ENCODE measurements around the gene MLYCD.

The MLYCD gene

DNA sequence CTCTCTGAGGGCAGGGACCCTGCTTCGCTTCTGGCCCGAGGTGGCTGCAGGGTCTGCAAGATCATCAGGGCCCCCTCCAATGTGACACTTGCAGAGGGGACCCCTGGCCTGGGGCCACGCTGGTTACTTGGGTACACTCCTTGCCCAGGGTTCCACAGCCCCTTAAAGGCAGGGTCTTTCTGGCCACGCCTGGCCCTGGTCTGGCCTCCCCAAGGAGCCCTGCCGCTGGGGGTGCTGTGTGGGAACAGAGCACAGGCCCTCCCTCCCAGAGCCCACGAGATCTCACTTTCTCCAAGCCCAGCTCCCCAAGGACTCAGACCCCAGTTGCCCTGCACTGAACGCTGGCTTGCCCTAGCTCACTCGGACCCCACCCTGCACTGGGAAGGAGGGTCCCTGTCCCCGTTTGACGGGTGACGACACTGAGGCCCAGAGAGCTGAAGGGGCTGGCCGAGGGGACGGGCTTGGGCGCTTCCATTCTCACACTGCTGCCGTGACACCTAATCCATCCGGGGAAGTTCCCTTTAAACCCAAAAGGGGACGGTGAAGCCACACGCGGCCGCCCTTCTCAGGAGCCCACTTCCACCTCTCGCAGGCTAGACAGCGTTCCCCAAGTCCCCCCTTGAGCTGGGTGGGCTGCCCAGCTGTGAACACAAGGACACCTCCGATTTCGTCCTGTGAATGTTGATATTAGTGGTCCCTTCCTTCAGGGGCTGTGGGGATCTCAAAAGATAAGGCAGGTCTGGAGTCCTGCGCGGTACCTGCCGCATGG is 27.2 kb downstream of the MLYCD start:
- no peak for DNase-seq (ENCODE audit: low spot score)

DNA sequence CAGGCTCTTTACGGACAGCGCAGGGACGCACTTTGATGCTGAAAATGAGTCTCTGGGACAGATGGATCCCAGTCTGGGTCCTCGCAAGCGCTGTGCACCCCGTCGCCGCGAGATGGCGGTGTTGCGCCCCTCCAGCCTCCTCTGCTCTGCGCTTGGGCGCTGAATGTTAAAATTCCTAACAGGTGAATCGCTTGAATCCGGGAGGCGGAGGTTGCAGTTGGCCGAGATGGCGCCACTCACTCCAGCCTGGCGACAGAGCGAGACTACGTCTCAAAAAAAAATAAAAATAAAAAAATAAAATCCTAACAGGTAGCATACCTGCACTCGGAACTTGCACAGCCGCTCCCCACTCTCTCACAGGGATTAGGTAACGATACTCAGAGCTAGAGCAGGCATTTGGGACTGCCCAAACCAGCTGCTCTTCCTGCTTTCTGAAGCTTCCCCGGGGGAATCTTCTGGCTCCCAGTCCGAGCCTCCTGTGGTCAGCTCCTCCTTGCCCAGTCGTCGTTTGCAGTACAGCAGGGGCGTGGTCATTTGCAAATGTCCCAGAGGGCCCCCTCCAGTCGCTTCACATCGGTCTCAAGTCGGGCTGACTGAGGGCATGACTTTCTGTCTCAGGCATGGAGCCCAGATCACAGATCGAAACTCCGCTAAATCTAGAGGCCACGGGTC is 27.9 kb downstream of the MLYCD start:
- DNase-seq (ENCODE audit: low spot score), result peak; percentile 84

DNA sequence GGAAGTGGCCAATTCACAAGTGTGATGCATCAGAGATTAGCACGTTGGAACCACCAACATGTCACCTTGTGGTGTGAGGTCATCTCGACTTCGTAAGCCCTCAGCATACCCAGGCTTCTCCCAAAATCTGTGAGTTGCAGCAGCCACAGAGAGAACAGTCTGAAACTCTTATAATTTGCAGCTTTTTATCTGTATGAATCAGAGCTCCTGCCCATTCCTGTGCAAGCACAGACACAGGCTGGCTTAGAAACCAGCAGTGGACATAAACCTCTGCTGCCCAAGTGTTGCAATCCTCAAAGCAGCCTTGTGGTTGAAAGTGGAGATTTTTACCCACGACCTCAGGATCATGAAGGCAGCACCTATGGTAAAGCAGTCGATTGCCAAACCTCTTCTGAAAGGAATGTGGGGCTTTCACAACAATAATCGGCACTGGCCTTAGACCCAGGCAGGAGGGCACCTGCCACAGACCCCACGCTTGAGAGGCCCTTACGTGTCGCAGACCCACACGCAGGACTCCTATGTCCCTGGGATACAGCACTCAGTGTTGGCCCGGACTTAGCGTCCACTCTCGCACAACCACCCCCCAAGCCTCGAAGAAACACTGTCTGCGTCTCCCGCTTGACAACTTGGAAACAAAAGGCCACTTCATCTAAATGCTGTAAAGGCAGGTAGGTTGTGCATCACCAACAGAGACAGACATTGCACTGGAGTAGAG is 29.6 kb downstream of the MLYCD start:
- no peak for DNase-seq (ENCODE audit: low spot score)

DNA sequence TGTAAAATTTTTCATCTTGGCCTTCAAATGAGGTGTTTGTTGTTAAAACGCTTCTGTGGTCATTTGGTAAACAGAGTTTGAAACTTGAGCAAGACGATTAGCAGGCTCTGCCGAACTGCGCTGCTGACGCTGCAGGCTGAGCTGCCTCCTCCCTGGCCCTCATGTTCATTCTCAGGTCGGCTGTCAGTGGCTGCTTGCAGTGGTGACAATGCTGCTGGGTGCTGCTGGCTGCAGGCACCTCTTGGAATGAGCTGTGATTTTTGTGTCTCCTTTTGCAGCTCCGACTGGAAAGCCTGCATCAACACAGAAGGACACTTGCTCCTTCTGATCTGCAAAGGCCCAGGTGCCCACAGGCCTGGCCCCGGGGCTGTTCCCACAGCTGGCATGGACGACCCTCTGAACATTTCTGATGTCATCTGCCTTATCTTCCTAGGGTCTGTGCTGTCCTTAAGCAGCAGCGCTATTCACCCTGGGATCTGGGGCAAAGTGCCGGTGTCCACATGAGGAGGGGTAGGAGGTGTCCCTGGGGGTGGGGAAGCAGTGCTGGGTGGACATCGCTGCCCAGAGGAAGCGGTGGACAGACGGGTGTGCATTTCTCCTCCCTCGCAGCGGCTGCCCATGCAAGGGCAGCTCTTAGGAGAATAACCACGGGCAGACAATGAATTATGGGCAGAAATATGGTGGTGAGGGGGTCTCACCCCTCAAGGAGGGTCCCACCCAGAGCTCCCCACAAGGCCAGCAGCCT is 31.1 kb downstream of the MLYCD start:
- DNase-seq (ENCODE audit: low spot score), result no peak

GRCh38 chr16:83930730-83931500 is 32.0 kb downstream of the MLYCD start:
- DNase-seq (ENCODE audit: low spot score), result no peak

GRCh38 chr16:83931556-83931955 is 32.6 kb downstream of the MLYCD start:
- DNase-seq (ENCODE audit: low spot score), result no peak

GRCh38 chr16:83932304-83932703 is 33.4 kb downstream of the MLYCD start:
- DNase-seq (ENCODE audit: low spot score), result no peak

GRCh38 chr16:83932955-83933673 is 34.2 kb downstream of the MLYCD start:
- no peak for DNase-seq (ENCODE audit: low spot score)

DNA sequence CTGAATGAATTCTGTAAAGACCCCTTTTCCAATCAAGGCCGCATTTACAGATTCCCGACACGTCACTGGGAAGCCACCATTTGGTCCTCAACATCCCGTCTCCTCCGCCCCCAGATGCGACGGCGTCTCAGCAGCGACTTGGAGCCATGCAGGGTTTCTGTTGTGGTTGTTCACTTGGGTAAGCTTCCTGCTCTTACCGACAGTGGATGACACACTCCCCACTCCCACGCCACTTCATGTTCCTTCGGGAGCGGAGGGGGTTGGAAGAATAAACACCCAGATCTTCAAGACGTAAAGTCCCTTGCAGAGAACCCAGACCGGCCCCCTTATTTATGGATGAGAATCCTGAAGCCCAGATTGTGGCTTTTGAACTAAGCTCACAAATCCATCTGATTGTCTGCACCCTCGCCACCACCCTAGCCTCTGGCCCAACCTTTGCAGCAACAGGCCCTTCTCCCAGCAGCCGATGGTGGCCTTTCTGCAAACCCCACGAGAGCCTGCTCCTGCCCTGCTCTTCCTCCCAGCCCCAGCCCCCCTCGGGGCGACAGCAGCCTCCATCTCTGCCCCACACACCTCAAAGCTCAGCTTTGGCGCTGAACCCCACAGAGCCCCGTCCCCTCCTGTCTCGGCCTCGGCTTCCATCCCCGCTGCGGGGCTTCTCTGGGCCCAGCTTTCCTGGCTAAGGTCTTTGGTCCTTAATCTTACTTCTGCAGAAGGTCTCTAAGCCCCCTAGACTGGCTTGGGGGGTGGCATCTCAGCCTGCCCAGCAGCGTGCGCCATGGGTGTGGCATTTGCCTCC is 35.2 kb downstream of the MLYCD start:
- no peak for DNase-seq (ENCODE audit: low spot score)

DNA sequence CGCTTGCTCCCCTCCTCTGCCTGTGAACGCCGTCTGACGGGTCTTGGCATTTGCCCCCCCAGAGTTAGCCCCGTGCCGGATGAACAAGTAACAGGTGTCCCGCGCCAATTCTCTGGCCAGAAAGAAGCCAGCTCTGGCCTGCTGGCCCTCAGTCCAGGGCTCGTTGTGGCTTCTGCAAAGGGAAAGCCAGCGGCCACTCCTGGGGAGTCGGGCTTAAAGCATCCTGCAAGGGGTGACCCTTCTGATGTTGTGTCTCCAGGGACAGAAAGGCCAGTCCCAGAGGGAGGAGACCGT is 35.7 kb downstream of the MLYCD start:
- DNase-seq (ENCODE audit: low spot score), result no peak

GRCh38 chr16:83935005-83935857 is 36.3 kb downstream of the MLYCD start:
- no peak for DNase-seq (ENCODE audit: low spot score)

GRCh38 chr16:83935858-83936255 is 36.9 kb downstream of the MLYCD start:
- DNase-seq (ENCODE audit: low spot score), result no peak

- no peak for DNase-seq (ENCODE audit: low spot score)
These were observed 37.8 kb downstream of the MLYCD start for GRCh38 chr16:83936581-83937165.

DNA sequence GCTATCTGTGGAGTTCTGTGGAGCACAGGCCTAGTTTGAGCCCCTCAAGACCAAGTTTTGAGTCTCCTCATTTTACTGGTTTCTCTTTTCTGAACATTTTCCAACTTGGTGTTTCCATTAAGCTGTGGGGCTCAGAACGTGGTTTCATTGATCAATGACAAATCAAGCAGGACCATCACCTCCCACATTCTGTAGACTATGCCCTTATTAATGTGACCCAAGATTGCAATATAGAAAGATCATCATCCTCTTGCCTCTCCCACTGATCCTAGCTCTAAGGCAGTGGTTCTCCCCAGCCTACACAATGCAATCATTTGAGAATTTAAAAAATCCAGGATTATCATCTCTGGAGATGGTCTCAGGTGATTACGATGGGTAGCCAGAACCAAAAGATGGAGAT is 38.4 kb downstream of the MLYCD start:
- DNase-seq (ENCODE audit: low spot score), result no peak

- DNase-seq (ENCODE audit: low spot score), result no peak
These were observed 39.3 kb downstream of the MLYCD start for GRCh38 chr16:83937922-83938885.

DNA sequence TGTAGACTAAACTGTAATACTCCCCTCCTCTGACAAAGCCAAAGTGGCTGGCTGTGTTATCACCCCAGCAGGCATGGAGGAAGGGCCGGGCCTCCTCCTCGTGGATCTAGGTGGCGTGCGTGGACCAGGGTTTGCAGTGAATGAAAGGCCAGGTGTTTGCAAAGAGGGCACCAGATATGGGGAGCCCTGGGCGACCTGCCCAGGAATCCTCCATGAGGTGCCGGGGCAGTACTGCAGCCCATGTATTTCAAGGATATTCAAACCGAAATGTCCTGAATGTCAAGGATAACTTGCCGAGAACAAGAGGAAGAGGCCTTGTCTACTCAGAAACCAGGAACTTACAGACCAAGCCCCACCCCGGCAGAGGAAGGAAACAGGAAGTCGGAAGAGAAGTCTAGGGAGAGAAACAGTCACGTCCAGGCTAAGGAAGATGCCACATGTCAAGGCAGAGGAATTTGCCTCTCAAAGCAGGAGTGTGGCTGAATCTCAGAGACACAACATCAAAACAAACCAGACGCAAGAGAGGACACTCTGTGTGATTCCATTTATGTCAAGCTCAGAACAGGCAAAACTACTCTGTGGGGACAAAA is 40.4 kb downstream of the MLYCD start:
- DNase-seq (ENCODE audit: low spot score), result no peak

- DNase-seq (ENCODE audit: low spot score), result no peak
These were observed 41.2 kb downstream of the MLYCD start for GRCh38 chr16:83940119-83940518.

Data from cerebellar cortex (tissue), 1 donor.